Measurements from ENCODE around the gene HIBCH. TPM values are rescaled to one million over a fixed set of nuclear protein-coding genes. Genes with fewer than 3 reads are reported as not detected.

HIBCH gene
- total and polyA plus RNA-seq, 2 of the 13 experiments (the other 11 are each of a cell fraction or from before 2014, with no cell fraction given) = 18.8 to 49.5 TPM

- TF ChIP-seq GLMP (CRISPR knock-in tag; IDR thresholded peaks at IDR 0.05; ENCODE audit: borderline replicate concordance) = no peak
- peak; percentile 95 for TF ChIP-seq MIXL1 (CRISPR knock-in tag; IDR thresholded peaks at IDR 0.05)
- peak; percentile 57; the same call in 1 of the 2 replicates for TF ChIP-seq PATZ1 (CRISPR knock-in tag; IDR thresholded peaks at IDR 0.05)
- no peak for TF ChIP-seq ZNF136 (CRISPR knock-in tag; IDR thresholded peaks at IDR 0.05; ENCODE audit: low read depth)
- no peak for TF ChIP-seq ZNF329 (CRISPR knock-in tag; IDR thresholded peaks at IDR 0.05; ENCODE audit: low read depth)
- peak; percentile 81; the same call in 1 of the 2 replicates for TF ChIP-seq NFIC (IDR thresholded peaks at IDR 0.05; ENCODE audit: low read length)
- TF ChIP-seq ZNF75D (CRISPR knock-in tag; IDR thresholded peaks at IDR 0.05; ENCODE audit: borderline replicate concordance) = no peak
- TF ChIP-seq ERF (CRISPR knock-in tag; IDR thresholded peaks at IDR 0.05) = peak; percentile 85
- peak; percentile 67 for TF ChIP-seq PHF5A (CRISPR knock-in tag; IDR thresholded peaks at IDR 0.05; ENCODE audit: low read depth, unreplicated experiment)
- TF ChIP-seq ZNF34 (CRISPR knock-in tag; IDR thresholded peaks at IDR 0.05; ENCODE audit: borderline replicate concordance) = no peak
- no peak for TF ChIP-seq ZNF225 (CRISPR knock-in tag; IDR thresholded peaks at IDR 0.05)
- no peak for TF ChIP-seq MAF1 (CRISPR knock-in tag; IDR thresholded peaks at IDR 0.05; ENCODE audit: borderline replicate concordance)
- no peak for TF ChIP-seq ZNF83 (CRISPR knock-in tag; IDR thresholded peaks at IDR 0.05; ENCODE audit: borderline replicate concordance)
- no peak for TF ChIP-seq ZBTB40 (IDR thresholded peaks at IDR 0.05)
- TF ChIP-seq ZBTB40 (CRISPR knock-in tag; IDR thresholded peaks at IDR 0.05) = no peak
- TF ChIP-seq ZBTB1 (CRISPR knock-in tag; IDR thresholded peaks at IDR 0.05; ENCODE audit: borderline replicate concordance) = no peak
- no peak for TF ChIP-seq AKAP8 (CRISPR knock-in tag; IDR thresholded peaks at IDR 0.05)
These were observed 15.0 kb upstream of the HIBCH start (continued) for GRCh38 chr2:190334479-190335224.
